GM12878 (cell line): ENCODE measurements around the gene ABCC1. TPM values are rescaled to one million over a fixed set of nuclear protein-coding genes. Genes with fewer than 3 reads are reported as not detected.

Source experiments
- ATAC-seq: fragments of 200-7000 bp; cut with Tn5 transposase; 3 replicates; pipeline ENCODE4 v1.9.1; 2020; ENCODE audit warnings: mild to moderate bottlenecking, moderate library complexity
- BruUV-seq: library from RNA; stranded (reverse); fragments of 400-500 nt; replicated peaks from 2 replicates; lab custom pipeline; 2021; lab: Mats Ljungman, UMichigan
- CTCF ChIA-PET: fragments of 300-600 bp; sonication (Branson Sonifier 250); formaldehyde crosslinking; extraction: SDS; loops from one replicate; lab custom pipeline; 2021; ENCODE audit warnings: inconsistent platforms; lab: Yijun Ruan, JAX
- POLR2A ChIA-PET: fragments of 350-600 bp; formaldehyde crosslinking; extraction: SDS; loops from one replicate; lab custom pipeline; 2021; ENCODE audit warnings: inconsistent platforms; lab: Charles Lee
- RAD21 ChIA-PET: fragments of 300-600 bp; sonication (Branson Sonifier 250); formaldehyde crosslinking; loops from one replicate; lab custom pipeline; 2023; ENCODE audit warnings: antibody characterized with exemption; ENCODE audit not compliant: unreplicated experiment; lab: Charles Lee
- SMC1A ChIA-PET: fragments of 300-600 bp; sonication (Branson Sonifier 250); formaldehyde crosslinking; loops from one replicate; lab custom pipeline; 2023; ENCODE audit not compliant: unreplicated experiment, uncharacterized antibody; lab: Charles Lee
- DNase-seq: peaks from one replicate; pipeline ENCODE4 v3.0.0-alpha.2; 2011; ENCODE audit warnings: low read depth, low spot score
- FAIRE-seq: peaks from 3 replicates; lab custom pipeline; 2011; peaks lifted over from hg19 to GRCh38; lab: Jason Lieb, UNC
- H2AFZ ChIP-seq: 2 replicates; pipeline ENCODE4 v1.6.0; 2011; ENCODE audit warnings: low read depth, low read length, control low read depth; ENCODE audit not compliant: control insufficient read depth
- H3K27ac ChIP-seq: 2 replicates; pipeline ENCODE4 v1.5.1; 2011; ENCODE audit warnings: control low read depth; ENCODE audit not compliant: control insufficient read depth, insufficient read depth
- H3K27me3 ChIP-seq, 2 experiments: replicated peaks in 1 of 2; 2 replicates each; pipeline versions ENCODE4 v1.6.0 to v1.6.1; 2011; ENCODE audit warnings: low read length in 1 of 2; ENCODE audit not compliant: control insufficient read depth in 2 of 2, insufficient read depth in 2 of 2
- H3K36me3 ChIP-seq, 2 experiments: 2 replicates each; pipeline ENCODE4 v1.5.1; 2011; ENCODE audit warnings: low read length in 1 of 2; ENCODE audit not compliant: control insufficient read depth in 2 of 2, insufficient read depth in 2 of 2
- H3K4me1 ChIP-seq: 2 replicates; pipeline ENCODE4 v1.6.1; 2011; ENCODE audit warnings: mild to moderate bottlenecking, low read length, moderate library complexity, mixed read lengths; ENCODE audit not compliant: control insufficient read depth, insufficient read depth
- H3K4me2 ChIP-seq: 2 replicates; pipeline ENCODE4 v1.6.0; 2011; ENCODE audit warnings: control low read depth; ENCODE audit not compliant: control insufficient read depth, insufficient read depth
- H3K4me3 ChIP-seq: fragments of 200-600 bp; sonication (generic); 2 replicates; pipeline ENCODE4 v1.5.1; 2016
- H3K79me2 ChIP-seq: 2 replicates; pipeline ENCODE4 v1.6.0; 2011; ENCODE audit warnings: low read length; ENCODE audit not compliant: control insufficient read depth, insufficient read depth
- H3K9ac ChIP-seq: 2 replicates; pipeline ENCODE4 v1.8.0; 2011; ENCODE audit warnings: low read length, control low read depth, mixed read lengths; ENCODE audit not compliant: control insufficient read depth, insufficient read depth
- H3K9me3 ChIP-seq: replicated peaks from 3 replicates; pipeline ENCODE4 v1.5.1; 2011; ENCODE audit warnings: mild to moderate bottlenecking, low read length; ENCODE audit not compliant: control insufficient read depth, insufficient read depth
- H4K20me1 ChIP-seq: 2 replicates; pipeline ENCODE4 v1.6.0; 2011; ENCODE audit not compliant: control insufficient read depth, insufficient read depth
- ESRRA ChIP-seq: IDR thresholded peaks from 2 replicates; pipeline ENCODE4 v1.6.1; 2012; ENCODE audit warnings: mild to moderate bottlenecking, low read length, improper control_type of control experiment
- MEF2A ChIP-seq: IDR thresholded peaks from 2 replicates; pipeline ENCODE4 v1.6.1; 2011; ENCODE audit warnings: low read depth, mild to moderate bottlenecking, low read length, moderate library complexity; ENCODE audit not compliant: insufficient read depth
- NFYB ChIP-seq: IDR thresholded peaks from 2 replicates; pipeline ENCODE4 v1.6.1; 2011; ENCODE audit warnings: low read depth, mild to moderate bottlenecking, low read length, improper control_type of control experiment, moderate library complexity; ENCODE audit not compliant: insufficient read depth
- PRDM15 ChIP-seq: fragments of 450-650 bp; formaldehyde crosslinking; IDR thresholded peaks from 2 replicates; pipeline ENCODE4 v1.4.0; 2020; ENCODE audit warnings: mild to moderate bottlenecking, moderate library complexity
- USF2 ChIP-seq: IDR thresholded peaks from 2 replicates; pipeline ENCODE4 v1.6.1; 2011; ENCODE audit warnings: low read depth, low read length, improper control_type of control experiment, borderline replicate concordance
- ZBED1 ChIP-seq: IDR thresholded peaks from 2 replicates; pipeline ENCODE4 v1.6.1; 2016; ENCODE audit warnings: borderline replicate concordance
- ZNF622 ChIP-seq: fragments of 450-650 bp; IDR thresholded peaks from 2 replicates; pipeline ENCODE4 v1.6.1; 2017; ENCODE audit warnings: mild to moderate bottlenecking, inconsistent platforms
- WGBS: methylation state at CpG from one replicate; pipeline ENCODE4 v1.1.6; 2016; ENCODE audit warnings: low lambda C conversion rate; ENCODE audit not compliant: insufficient replicate concordance, insufficient coverage; ENCODE audit errors: missing lambda C conversion rate; 5-methylcytosine and 5-hydroxymethylcytosine counted together
- in situ Hi-C: fragments of 300-500 bp; cut with MboI; formaldehyde crosslinking; loops from 9 replicates; pipeline ENCODE4 v1.14.3; 2018; ENCODE audit warnings: mixed read lengths
- intact Hi-C: fragments of 100-400 bp; cut with micrococcal nuclease; formaldehyde crosslinking; loops from one replicate; pipeline ENCODE4 v1.14.2; 2022; ENCODE audit not compliant: unreplicated experiment
- polyA plus RNA-seq, 11 experiments: library from polyadenylated mRNA; depleted of rRNA in 4 of 11; unstranded in 6 of 11; stranded (reverse) in 5 of 11; fragments of >200 nt; fragmentation: Nextera tagmentation in 4 of 11; fragmentation: Illumina TruSeq in 1 of 11; extraction: Ambion mirVana in 4 of 11; extraction: Trizol in 1 of 11; gene quantifications; 1 replicate in 1 of 11; 2 replicates in 10 of 11; pipeline versions ENCODE4 v1.2.1 to v1.2.3, GENCODE V29; 2011 to 2016; ENCODE audit warnings: inconsistent platforms in 2 of 11, missing spikeins in 2 of 11, low read depth in 1 of 11
- total RNA-seq, 4 experiments: library from RNA; depleted of rRNA in 3 of 4; stranded (reverse); fragments of >200 nt in 3 of 4; fragmentation: Illumina TruSeq in 1 of 4; extraction: Trizol in 1 of 4; gene quantifications; 2 replicates each; pipeline versions ENCODE4 v1.2.1 to v1.2.3, GENCODE V29; 2013 to 2021
- TF ChIP-seq, protein P1 (sequence below): fragments of 150-350 bp; IDR thresholded peaks from 2 replicates; pipeline ENCODE4 v1.6.1; 2016; ENCODE audit warnings: low read depth, low read length

ABCC1 gene
- total and polyA plus RNA-seq, 10 of the 15 experiments (the other 5 are each of a cell fraction or from before 2014, with no cell fraction given), result 3.2 to 44.6 (median 14.5) TPM

- FAIRE-seq (no peak), ATAC-seq (no peak), DNase-seq (no peak)
- Histone ChIP-seq H3K9me3 (peaks cover 53% of the 10 kb centered on the region), H3K36me3 (peaks cover 14 to 25% of the 10 kb centered on the region in 2 experiments), H3K4me3 (no peak overlapping the region), H3K4me2 (no peak overlapping the region), H2AFZ (no peak overlapping the region), H3K27ac (no peak overlapping the region), H3K79me2 (peaks cover 48% of the 10 kb centered on the region), H3K9ac (no peak overlapping the region), H4K20me1 (no peaks in the 10 kb centered on the region), H3K27me3 (no peaks in the 10 kb centered on the region), H3K4me1 (no peaks in the 10 kb centered on the region)
- in situ Hi-C loops, result no loop called here
- ChIA-PET SMC1A (interaction anchor here (0.7 kb wide), 1 partner anchor 12 kb away, joined by 3 read pairs; no protein-coding TSS in a partner anchor), POLR2A (no interaction called here), CTCF (no interaction called here), RAD21 (no interaction called here)
- no peak for TF ChIP-seq MEF2A
- no peak for TF ChIP-seq ESRRA
- no TSS peak for BruUV-seq
- 75% methylated on average over 7 of the region's 7 CpGs for WGBS
- intact Hi-C loops, result no loop called here
Measured at GRCh38 chr16:15976929-15977637, 27.7 kb downstream of the ABCC1 start.

GRCh38 chr16:15979801-15980200 is 30.4 kb downstream of the ABCC1 start:
- intact Hi-C loops, result no loop called here
- no peak for FAIRE-seq
- WGBS, result 97% methylated on average over 3 of the region's 3 CpGs
- ATAC-seq, result no peak
- H3K4me1 ChIP-seq, result no peaks in the 10 kb centered on the region
- peaks cover 16 to 22% of the 10 kb centered on the region in 2 experiments for H3K36me3 ChIP-seq
- SMC1A ChIA-PET, result no interaction called here
- no TSS peak for BruUV-seq
- H3K4me2 ChIP-seq, result no peak overlapping the region
- in situ Hi-C loops, result no loop called here
- DNase-seq, result no peak
- peaks cover 51% of the 10 kb centered on the region for H3K9me3 ChIP-seq
- RAD21 ChIA-PET, result no interaction called here
- peaks cover 44% of the 10 kb centered on the region for H3K79me2 ChIP-seq
- no peak overlapping the region for H3K9ac ChIP-seq
- POLR2A ChIA-PET, result no interaction called here
- H3K27me3 ChIP-seq, result no peaks in the 10 kb centered on the region
- CTCF ChIA-PET, result no interaction called here
- H3K4me3 ChIP-seq, result no peak overlapping the region
- H2AFZ ChIP-seq, result no peak overlapping the region
- H3K27ac ChIP-seq, result no peak overlapping the region
- H4K20me1 ChIP-seq, result no peaks in the 10 kb centered on the region
- TF ChIP-seq NFYB (no peak), PRDM15 (CRISPR knock-in tag) (no peak), ZBED1 (no peak), ZNF622 (no peak), USF2 (no peak)
- TF ChIP-seq, protein P1, sequence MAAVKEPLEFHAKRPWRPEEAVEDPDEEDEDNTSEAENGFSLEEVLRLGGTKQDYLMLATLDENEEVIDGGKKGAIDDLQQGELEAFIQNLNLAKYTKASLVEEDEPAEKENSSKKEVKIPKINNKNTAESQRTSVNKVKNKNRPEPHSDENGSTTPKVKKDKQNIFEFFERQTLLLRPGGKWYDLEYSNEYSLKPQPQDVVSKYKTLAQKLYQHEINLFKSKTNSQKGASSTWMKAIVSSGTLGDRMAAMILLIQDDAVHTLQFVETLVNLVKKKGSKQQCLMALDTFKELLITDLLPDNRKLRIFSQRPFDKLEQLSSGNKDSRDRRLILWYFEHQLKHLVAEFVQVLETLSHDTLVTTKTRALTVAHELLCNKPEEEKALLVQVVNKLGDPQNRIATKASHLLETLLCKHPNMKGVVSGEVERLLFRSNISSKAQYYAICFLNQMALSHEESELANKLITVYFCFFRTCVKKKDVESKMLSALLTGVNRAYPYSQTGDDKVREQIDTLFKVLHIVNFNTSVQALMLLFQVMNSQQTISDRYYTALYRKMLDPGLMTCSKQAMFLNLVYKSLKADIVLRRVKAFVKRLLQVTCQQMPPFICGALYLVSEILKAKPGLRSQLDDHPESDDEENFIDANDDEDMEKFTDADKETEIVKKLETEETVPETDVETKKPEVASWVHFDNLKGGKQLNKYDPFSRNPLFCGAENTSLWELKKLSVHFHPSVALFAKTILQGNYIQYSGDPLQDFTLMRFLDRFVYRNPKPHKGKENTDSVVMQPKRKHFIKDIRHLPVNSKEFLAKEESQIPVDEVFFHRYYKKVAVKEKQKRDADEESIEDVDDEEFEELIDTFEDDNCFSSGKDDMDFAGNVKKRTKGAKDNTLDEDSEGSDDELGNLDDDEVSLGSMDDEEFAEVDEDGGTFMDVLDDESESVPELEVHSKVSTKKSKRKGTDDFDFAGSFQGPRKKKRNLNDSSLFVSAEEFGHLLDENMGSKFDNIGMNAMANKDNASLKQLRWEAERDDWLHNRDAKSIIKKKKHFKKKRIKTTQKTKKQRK, result no peak
